Measurements from ENCODE around the gene GULP1.

- TF ChIP-seq POLR2A (IDR thresholded peaks at IDR 0.05; ENCODE audit: low read length) (no peak), GATA1 (IDR thresholded peaks at IDR 0.05; ENCODE audit: low read depth, low read length) (no peak)
These were observed 48.3 kb upstream of the GULP1 start for GRCh38 chr2:188243381-188243780.

All from erythroblast (primary cell).